Stimulated activated CD8-positive, alpha-beta memory T cell treated with anti-CD3 and anti-CD28 coated beads, Interleukin-12 subunit alpha, Interleukin-12 subunit beta, amount 100 ng/mL, for 4 hours (primary cell): Measurements from ENCODE around the gene PRR23E.

Experiments
- DNase-seq: peaks from one replicate; pipeline ENCODE4 v3.0.0-alpha.2; 2020; ENCODE audit warnings: low read depth

The PRR23E gene

GRCh38 chr3:127209840-127210653 lies 17.1 kb downstream of the PRR23E start:
- no peak for DNase-seq

GRCh38 chr3:127210654-127210943 lies 17.7 kb downstream of the PRR23E start:
- no peak for DNase-seq

- DNase-seq, result no peak
These were observed 18.5 kb downstream of the PRR23E start for GRCh38 chr3:127211118-127212060.

- no peak for DNase-seq
These were observed 19.3 kb downstream of the PRR23E start for GRCh38 chr3:127212231-127212630.

- DNase-seq, result no peak
These were observed 19.8 kb downstream of the PRR23E start for GRCh38 chr3:127212711-127213110.

GRCh38 chr3:127213381-127213918 lies 20.5 kb downstream of the PRR23E start:
- no peak for DNase-seq

- DNase-seq, result no peak
These were observed 22.0 kb downstream of the PRR23E start for GRCh38 chr3:127214975-127215374.

GRCh38 chr3:127215714-127216414 lies 22.9 kb downstream of the PRR23E start:
- DNase-seq, result no peak

GRCh38 chr3:127216415-127217261 lies 23.7 kb downstream of the PRR23E start:
- no peak for DNase-seq

GRCh38 chr3:127217596-127218453 lies 24.9 kb downstream of the PRR23E start:
- DNase-seq, result no peak

- no peak for DNase-seq
These were observed 25.6 kb downstream of the PRR23E start for GRCh38 chr3:127218454-127218922.

- DNase-seq, result no peak
These were observed 27.6 kb downstream of the PRR23E start for GRCh38 chr3:127220497-127220896.

GRCh38 chr3:127221037-127221436 lies 28.1 kb downstream of the PRR23E start:
- no peak for DNase-seq

GRCh38 chr3:127221446-127222035 lies 28.6 kb downstream of the PRR23E start:
- no peak for DNase-seq

GRCh38 chr3:127222163-127222562 lies 29.2 kb downstream of the PRR23E start:
- no peak for DNase-seq

GRCh38 chr3:127222664-127223063 lies 29.7 kb downstream of the PRR23E start:
- no peak for DNase-seq

- no peak for DNase-seq
These were observed 31.2 kb downstream of the PRR23E start for GRCh38 chr3:127224118-127224517.

GRCh38 chr3:127226457-127226856 lies 33.5 kb downstream of the PRR23E start:
- DNase-seq, result no peak

- DNase-seq, result no peak
These were observed 34.3 kb downstream of the PRR23E start for GRCh38 chr3:127226946-127227842.
